GM21529 (cell line): ENCODE measurements around the gene NRCAM.

Experiments
- ATAC-seq: cut with Tn5 transposase; IDR thresholded peaks from one replicate; pipeline ENCODE4 v1.9.1; 2021; ENCODE audit not compliant: unreplicated experiment

NRCAM gene

GRCh38 chr7:108167460-108167859 lies 288.8 kb downstream of the NRCAM start:
- no peak for ATAC-seq

- ATAC-seq = no peak
Measured at GRCh38 chr7:108166687-108167086, 289.5 kb downstream of the NRCAM start.

- ATAC-seq = no peak
Measured at GRCh38 chr7:108165723-108166122, 290.5 kb downstream of the NRCAM start.

- ATAC-seq = no peak
Measured at GRCh38 chr7:108164946-108165345, 291.3 kb downstream of the NRCAM start.

- no peak for ATAC-seq
Measured at GRCh38 chr7:108164342-108164741, 291.9 kb downstream of the NRCAM start.

GRCh38 chr7:108158776-108159175 lies 297.5 kb downstream of the NRCAM start:
- ATAC-seq = no peak

GRCh38 chr7:108157606-108158335 lies 298.5 kb downstream of the NRCAM start:
- no peak for ATAC-seq

- no peak for ATAC-seq
Measured at GRCh38 chr7:108156897-108157605, 299.2 kb downstream of the NRCAM start.

- ATAC-seq = no peak
Measured at GRCh38 chr7:108152198-108152597, 304.0 kb downstream of the NRCAM start.

GRCh38 chr7:108149908-108150307 lies 306.3 kb downstream of the NRCAM start:
- no peak for ATAC-seq

GRCh38 chr7:108149119-108149518 lies 307.1 kb downstream of the NRCAM start:
- no peak for ATAC-seq

GRCh38 chr7:108147031-108147563 lies 309.1 kb downstream of the NRCAM start:
- no peak for ATAC-seq

- peak; percentile 75 for ATAC-seq
Measured at GRCh38 chr7:108146070-108146842, 310.0 kb downstream of the NRCAM start.

- no peak for ATAC-seq
Measured at GRCh38 chr7:108145401-108145800, 310.8 kb downstream of the NRCAM start.

GRCh38 chr7:108144931-108145330 lies 311.3 kb downstream of the NRCAM start:
- no peak for ATAC-seq

GRCh38 chr7:108143658-108144420 lies 312.4 kb downstream of the NRCAM start:
- no peak for ATAC-seq

- ATAC-seq = no peak
Measured at GRCh38 chr7:108142675-108143259, 313.5 kb downstream of the NRCAM start.

- ATAC-seq = no peak
Measured at GRCh38 chr7:108142180-108142579, 314.1 kb downstream of the NRCAM start.

GRCh38 chr7:108140671-108141070 lies 315.6 kb downstream of the NRCAM start:
- no peak for ATAC-seq

GRCh38 chr7:108138911-108139310 lies 317.3 kb downstream of the NRCAM start:
- no peak for ATAC-seq
